HFF-Myc (cell line): ENCODE measurements around the gene ASS1.

Experiments used
- DNase-seq: peaks from one replicate; pipeline ENCODE4 v3.0.0-alpha.2; 2011; ENCODE audit warnings: low read depth; ENCODE audit errors: extremely low read depth
- H3K4me3 ChIP-seq: replicated peaks from 2 replicates; pipeline ENCODE4 v1.5.1; 2011; ENCODE audit warnings: low read depth, mild to moderate bottlenecking, control low read depth, low read length
- TF ChIP-seq, protein P1 (sequence below): IDR thresholded peaks from 2 replicates; pipeline ENCODE4 v1.5.1; 2012; ENCODE audit warnings: mild to moderate bottlenecking, low read depth, low read length, control low read depth; ENCODE audit errors: missing control alignments

The ASS1 gene

DNA sequence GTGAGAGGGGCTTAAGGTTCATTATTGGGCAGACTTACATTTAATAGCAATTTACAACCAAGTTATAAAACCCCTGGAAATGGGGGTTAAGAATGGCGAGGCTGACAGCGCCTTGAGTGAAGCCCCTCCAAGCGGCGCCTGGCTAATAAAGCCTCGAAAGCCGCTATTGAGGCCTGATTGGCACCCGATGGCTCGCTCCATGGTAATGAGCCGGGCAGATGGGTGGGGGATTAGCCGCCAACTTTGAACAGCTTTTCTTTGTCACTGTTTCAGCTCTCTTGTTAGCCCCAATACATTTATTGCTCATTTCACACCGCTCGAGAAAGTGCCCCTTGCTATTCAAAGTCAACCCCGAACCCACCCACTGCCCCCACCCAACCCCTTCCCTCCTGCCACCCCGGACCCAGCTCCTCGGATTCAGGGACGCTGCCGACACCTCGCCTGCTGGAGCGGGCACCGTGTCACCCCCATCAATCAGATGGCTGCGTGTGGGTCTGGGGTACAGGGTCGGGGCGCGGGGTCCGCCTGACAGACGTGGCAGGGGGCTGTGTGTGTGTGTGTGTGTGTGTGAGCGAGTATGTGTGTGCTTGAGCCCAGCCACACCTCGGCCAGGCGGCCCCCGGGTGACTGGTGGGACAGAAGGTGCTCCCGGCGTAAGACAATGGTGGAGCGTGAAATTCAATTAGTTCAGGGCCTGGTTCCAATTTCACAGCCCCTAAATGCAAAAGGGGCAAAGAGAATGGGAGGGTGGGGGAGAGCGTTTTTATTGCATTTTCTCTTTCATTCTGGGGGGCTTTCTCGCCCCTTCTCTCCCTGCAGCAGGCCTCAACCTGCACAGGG lies 34.2 kb downstream of the ASS1 start:
- TF ChIP-seq, protein P1, sequence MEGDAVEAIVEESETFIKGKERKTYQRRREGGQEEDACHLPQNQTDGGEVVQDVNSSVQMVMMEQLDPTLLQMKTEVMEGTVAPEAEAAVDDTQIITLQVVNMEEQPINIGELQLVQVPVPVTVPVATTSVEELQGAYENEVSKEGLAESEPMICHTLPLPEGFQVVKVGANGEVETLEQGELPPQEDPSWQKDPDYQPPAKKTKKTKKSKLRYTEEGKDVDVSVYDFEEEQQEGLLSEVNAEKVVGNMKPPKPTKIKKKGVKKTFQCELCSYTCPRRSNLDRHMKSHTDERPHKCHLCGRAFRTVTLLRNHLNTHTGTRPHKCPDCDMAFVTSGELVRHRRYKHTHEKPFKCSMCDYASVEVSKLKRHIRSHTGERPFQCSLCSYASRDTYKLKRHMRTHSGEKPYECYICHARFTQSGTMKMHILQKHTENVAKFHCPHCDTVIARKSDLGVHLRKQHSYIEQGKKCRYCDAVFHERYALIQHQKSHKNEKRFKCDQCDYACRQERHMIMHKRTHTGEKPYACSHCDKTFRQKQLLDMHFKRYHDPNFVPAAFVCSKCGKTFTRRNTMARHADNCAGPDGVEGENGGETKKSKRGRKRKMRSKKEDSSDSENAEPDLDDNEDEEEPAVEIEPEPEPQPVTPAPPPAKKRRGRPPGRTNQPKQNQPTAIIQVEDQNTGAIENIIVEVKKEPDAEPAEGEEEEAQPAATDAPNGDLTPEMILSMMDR = no peak
- no peak for DNase-seq
- no peak overlapping the region for H3K4me3 ChIP-seq

DNA sequence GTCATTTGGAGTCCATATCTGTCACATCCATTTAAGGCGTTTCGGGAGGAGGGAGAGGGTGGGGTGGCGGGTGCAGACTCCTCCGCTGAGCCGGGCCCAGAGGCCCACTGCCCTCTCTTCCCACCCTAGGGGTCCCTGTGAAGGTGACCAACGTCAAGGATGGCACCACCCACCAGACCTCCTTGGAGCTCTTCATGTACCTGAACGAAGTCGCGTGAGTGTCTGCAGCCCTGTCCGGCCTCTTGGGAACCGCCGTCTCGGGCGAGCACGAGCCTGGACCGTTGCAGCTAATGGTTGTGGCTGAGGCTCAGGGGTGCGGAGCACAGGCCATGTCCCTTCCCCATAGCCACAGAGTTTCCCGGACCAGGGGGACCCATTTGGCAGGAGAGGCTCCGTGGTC lies 34.8 kb downstream of the ASS1 start:
- H3K4me3 ChIP-seq = no peak overlapping the region
- TF ChIP-seq, protein P1 = no peak
- DNase-seq = no peak

DNA sequence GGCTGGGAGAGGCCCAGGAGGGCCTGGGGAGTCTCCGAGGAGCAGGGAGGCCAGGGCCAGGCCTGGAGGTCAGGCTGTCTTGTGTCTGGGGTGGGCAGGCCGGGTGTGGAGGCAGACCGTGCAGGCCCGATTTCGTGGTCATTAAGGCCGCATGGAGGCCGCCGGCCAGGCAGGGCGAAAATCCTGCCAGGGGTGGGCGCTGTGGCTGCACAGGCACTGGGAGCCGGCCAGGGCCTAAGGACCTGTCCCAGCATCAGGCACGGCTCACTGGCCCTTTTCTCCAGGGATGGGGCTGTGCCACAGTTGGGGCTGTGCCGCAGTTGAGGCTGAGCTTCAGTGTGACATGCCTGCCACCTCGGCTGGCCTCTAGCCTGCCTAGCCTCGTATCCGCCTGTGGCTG lies 35.9 kb downstream of the ASS1 start:
- no peak overlapping the region for H3K4me3 ChIP-seq
- TF ChIP-seq, protein P1 = peak; percentile 6
- no peak for DNase-seq

DNA sequence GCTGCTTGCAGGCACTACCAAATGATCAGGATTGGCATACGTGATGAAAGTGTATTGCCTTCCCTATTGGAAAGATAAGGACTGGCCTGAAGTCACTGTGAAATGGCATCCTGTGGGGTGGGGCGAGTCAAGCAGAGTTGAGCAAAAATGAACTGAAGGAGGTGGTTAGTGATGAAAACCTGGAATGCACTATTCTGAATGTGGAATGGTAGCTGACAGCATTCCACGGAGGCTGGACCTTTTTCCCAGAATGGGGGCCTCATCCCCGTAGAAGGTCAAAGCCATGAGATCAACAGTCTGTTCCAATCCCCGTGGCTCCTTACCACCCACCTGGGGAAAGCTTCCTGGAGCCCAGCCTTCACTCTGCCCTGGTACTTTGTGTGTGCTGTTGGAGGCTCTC lies 37.7 kb downstream of the ASS1 start:
- TF ChIP-seq, protein P1 = no peak
- H3K4me3 ChIP-seq = no peak overlapping the region
- no peak for DNase-seq

DNA sequence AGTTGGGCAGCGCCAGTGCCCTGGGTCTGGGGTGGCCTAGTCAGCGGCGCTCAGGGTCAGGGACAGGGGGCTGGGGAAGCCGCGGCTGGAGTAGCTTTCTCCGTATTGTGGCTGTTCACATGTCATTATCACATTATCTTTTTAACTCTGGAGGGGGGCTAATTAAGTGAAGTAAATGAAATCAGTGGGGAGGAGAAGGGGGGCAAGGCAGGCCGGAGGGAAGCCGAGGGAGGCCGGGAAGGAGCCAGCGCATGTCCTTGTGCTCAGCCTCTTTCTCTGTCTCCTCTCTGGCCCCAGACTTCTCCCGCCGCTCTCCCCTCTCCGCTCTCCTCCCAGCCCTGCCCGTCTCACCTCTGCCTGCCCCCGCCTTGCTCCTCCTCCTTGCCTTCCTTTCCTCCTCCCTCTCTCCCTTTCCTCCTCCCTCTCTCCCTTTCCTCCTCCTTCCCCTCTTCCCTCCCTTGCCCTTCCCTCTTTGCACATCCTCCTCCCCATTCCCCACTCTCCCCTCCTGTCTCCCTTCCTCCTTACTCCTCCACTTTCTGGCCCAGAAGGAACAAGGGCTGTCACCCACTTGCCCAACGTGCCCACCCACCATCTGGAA lies 38.7 kb downstream of the ASS1 start:
- TF ChIP-seq, protein P1 = no peak
- no peak for DNase-seq
- no peak overlapping the region for H3K4me3 ChIP-seq

DNA sequence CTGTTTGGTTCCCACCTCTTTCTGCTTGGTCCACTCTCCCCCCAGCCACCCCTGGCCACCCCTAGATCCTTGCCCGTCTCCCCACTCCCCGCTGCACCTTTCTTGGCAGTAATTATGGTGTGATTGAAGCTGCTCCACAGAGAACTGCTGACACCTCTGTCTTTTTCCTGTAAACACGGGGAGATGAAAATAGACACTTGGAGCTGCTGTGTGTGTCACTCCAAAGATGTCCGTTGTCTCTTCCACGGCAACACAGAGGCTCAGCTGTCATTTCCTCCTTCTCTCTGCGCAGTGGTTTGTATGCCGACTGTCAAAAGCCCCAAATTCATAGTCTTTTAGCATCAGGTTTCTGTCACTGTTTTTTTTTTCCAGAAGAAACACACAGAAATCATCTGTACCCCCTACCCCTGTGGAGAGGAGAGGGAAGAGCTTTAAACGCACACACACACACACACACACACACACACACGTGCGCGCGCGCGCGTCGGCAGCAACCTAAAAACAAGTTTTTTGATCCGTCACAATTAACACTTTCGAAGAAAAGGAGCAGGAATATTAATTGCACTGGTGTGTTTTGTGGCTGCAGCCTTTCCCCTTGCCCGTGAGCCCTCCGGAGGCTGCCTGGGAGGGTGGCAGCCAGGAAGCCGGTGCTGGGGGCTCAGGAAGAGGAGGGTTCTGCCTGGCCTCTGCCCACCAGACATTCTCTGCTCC lies 39.8 kb downstream of the ASS1 start:
- DNase-seq = no peak
- H3K4me3 ChIP-seq = no peak overlapping the region
- TF ChIP-seq, protein P1 = no peak
